Activated naive CD4-positive, alpha-beta T cell treated with anti-CD3 and anti-CD28 coated beads, Interleukin-2, amount 50 U/mL, for 24 hours (primary cell): ENCODE results near the gene PPIF.

ENCODE experiments used
- H3K27ac Mint-ChIP-seq: one replicate; pipeline ENCODE4 v1.8.0; 2021; ENCODE audit warnings: mild to moderate bottlenecking, mixed read lengths
- H3K27me3 Mint-ChIP-seq: one replicate; pipeline ENCODE4 v1.8.0; 2021; ENCODE audit warnings: mixed read lengths
- H3K36me3 Mint-ChIP-seq: one replicate; pipeline ENCODE4 v1.8.0; 2021; ENCODE audit warnings: mixed read lengths
- H3K4me1 Mint-ChIP-seq: one replicate; pipeline ENCODE4 v1.8.0; 2021; ENCODE audit warnings: mixed read lengths
- H3K4me3 Mint-ChIP-seq: one replicate; pipeline ENCODE4 v1.8.0; 2021; ENCODE audit warnings: mild to moderate bottlenecking, mixed read lengths
- H3K9me3 Mint-ChIP-seq: one replicate; pipeline ENCODE4 v1.8.0; 2021; ENCODE audit warnings: mixed read lengths

PPIF gene

GRCh38 chr10:79360499-79361342, 13.5 kb downstream of the PPIF start:
- Mint-ChIP-seq H3K27me3 (no peaks in the 10 kb centered on the region), H3K4me1 (peaks cover 20% of the 10 kb centered on the region), H3K4me3 (no peak overlapping the region), H3K9me3 (no peaks in the 10 kb centered on the region), H3K36me3 (peaks cover under 1% of the 10 kb centered on the region), H3K27ac (no peak overlapping the region)

GRCh38 chr10:79361726-79362397, 14.6 kb downstream of the PPIF start:
- Mint-ChIP-seq H3K36me3 (no peaks in the 10 kb centered on the region), H3K27ac (no peak overlapping the region), H3K9me3 (no peaks in the 10 kb centered on the region), H3K27me3 (no peaks in the 10 kb centered on the region), H3K4me3 (no peak overlapping the region), H3K4me1 (peaks cover 18% of the 10 kb centered on the region)

GRCh38 chr10:79367426-79368189, 20.3 kb downstream of the PPIF start:
- no peak overlapping the region for H3K27ac Mint-ChIP-seq
- no peaks in the 10 kb centered on the region for H3K4me1 Mint-ChIP-seq
- no peaks in the 10 kb centered on the region for H3K27me3 Mint-ChIP-seq
- H3K9me3 Mint-ChIP-seq = no peaks in the 10 kb centered on the region
- H3K4me3 Mint-ChIP-seq = no peak overlapping the region
- H3K36me3 Mint-ChIP-seq = peaks cover 2% of the 10 kb centered on the region

- no peak overlapping the region for H3K4me3 Mint-ChIP-seq
- H3K9me3 Mint-ChIP-seq = no peaks in the 10 kb centered on the region
- peaks cover 2% of the 10 kb centered on the region for H3K36me3 Mint-ChIP-seq
- peaks cover 1% of the 10 kb centered on the region for H3K27me3 Mint-ChIP-seq
- H3K27ac Mint-ChIP-seq = no peak overlapping the region
- peaks cover 4% of the 10 kb centered on the region for H3K4me1 Mint-ChIP-seq
These were observed 25.6 kb downstream of the PPIF start for GRCh38 chr10:79372871-79373270.

GRCh38 chr10:79374312-79375191, 27.3 kb downstream of the PPIF start:
- peak overlapping the region; percentile 42 for H3K27ac Mint-ChIP-seq
- H3K4me3 Mint-ChIP-seq = no peak overlapping the region
- H3K9me3 Mint-ChIP-seq = no peaks in the 10 kb centered on the region
- peaks cover 4% of the 10 kb centered on the region for H3K4me1 Mint-ChIP-seq
- H3K27me3 Mint-ChIP-seq = peaks cover 1% of the 10 kb centered on the region
- H3K36me3 Mint-ChIP-seq = peaks cover 2% of the 10 kb centered on the region

GRCh38 chr10:79375321-79376077, 28.2 kb downstream of the PPIF start:
- no peak overlapping the region for H3K4me3 Mint-ChIP-seq
- no peaks in the 10 kb centered on the region for H3K9me3 Mint-ChIP-seq
- peaks cover 4% of the 10 kb centered on the region for H3K4me1 Mint-ChIP-seq
- peaks cover 1% of the 10 kb centered on the region for H3K27me3 Mint-ChIP-seq
- no peak overlapping the region for H3K27ac Mint-ChIP-seq
- peaks cover 2% of the 10 kb centered on the region for H3K36me3 Mint-ChIP-seq

- H3K9me3 Mint-ChIP-seq = no peaks in the 10 kb centered on the region
- peaks cover 1% of the 10 kb centered on the region for H3K27me3 Mint-ChIP-seq
- peaks cover 4% of the 10 kb centered on the region for H3K4me1 Mint-ChIP-seq
- no peak overlapping the region for H3K27ac Mint-ChIP-seq
- peaks cover 2% of the 10 kb centered on the region for H3K36me3 Mint-ChIP-seq
- H3K4me3 Mint-ChIP-seq = no peak overlapping the region
These were observed 28.9 kb downstream of the PPIF start for GRCh38 chr10:79376078-79376628.

- Mint-ChIP-seq H3K27me3 (peaks cover 1% of the 10 kb centered on the region), H3K9me3 (no peaks in the 10 kb centered on the region), H3K27ac (no peak overlapping the region), H3K36me3 (no peaks in the 10 kb centered on the region), H3K4me1 (peaks cover 4% of the 10 kb centered on the region), H3K4me3 (no peak overlapping the region)
These were observed 29.7 kb downstream of the PPIF start for GRCh38 chr10:79376751-79377556.

GRCh38 chr10:79377557-79378382, 30.5 kb downstream of the PPIF start:
- Mint-ChIP-seq H3K4me3 (no peak overlapping the region), H3K27me3 (peaks cover 1% of the 10 kb centered on the region), H3K27ac (no peak overlapping the region), H3K4me1 (peaks cover 4% of the 10 kb centered on the region), H3K36me3 (no peaks in the 10 kb centered on the region), H3K9me3 (no peaks in the 10 kb centered on the region)

- Mint-ChIP-seq H3K4me1 (peaks cover 4% of the 10 kb centered on the region), H3K9me3 (no peaks in the 10 kb centered on the region), H3K36me3 (no peaks in the 10 kb centered on the region), H3K4me3 (no peak overlapping the region), H3K27me3 (peaks cover 1% of the 10 kb centered on the region), H3K27ac (no peak overlapping the region)
These were observed 31.0 kb downstream of the PPIF start for GRCh38 chr10:79378383-79378646.

- H3K27ac Mint-ChIP-seq = no peak overlapping the region
- H3K9me3 Mint-ChIP-seq = no peaks in the 10 kb centered on the region
- no peak overlapping the region for H3K4me3 Mint-ChIP-seq
- peaks cover 4% of the 10 kb centered on the region for H3K4me1 Mint-ChIP-seq
- no peaks in the 10 kb centered on the region for H3K36me3 Mint-ChIP-seq
- H3K27me3 Mint-ChIP-seq = peaks cover 1% of the 10 kb centered on the region
These were observed 31.6 kb downstream of the PPIF start for GRCh38 chr10:79378647-79379511.

GRCh38 chr10:79379512-79380124, 32.3 kb downstream of the PPIF start:
- no peak overlapping the region for H3K4me3 Mint-ChIP-seq
- H3K36me3 Mint-ChIP-seq = no peaks in the 10 kb centered on the region
- H3K9me3 Mint-ChIP-seq = no peaks in the 10 kb centered on the region
- peaks cover 3% of the 10 kb centered on the region for H3K4me1 Mint-ChIP-seq
- peaks cover under 1% of the 10 kb centered on the region for H3K27me3 Mint-ChIP-seq
- H3K27ac Mint-ChIP-seq = no peak overlapping the region
